NCI-H460 (cell line): ENCODE results near the gene FAM9A. TPM values are rescaled to one million over a fixed set of nuclear protein-coding genes. Genes with fewer than 3 reads are reported as not detected.
"Not testable (repeated sequence)": the region's sequence is repeated elsewhere in the genome, so short reads cannot be mapped to it uniquely, and the experiment has no call there.

ENCODE experiments used
- DNase-seq: peaks from one replicate; pipeline ENCODE4 v3.0.0-alpha.2; 2016; ENCODE audit warnings: low read depth; ENCODE audit errors: extremely low read depth
- total RNA-seq: library from RNA; depleted of rRNA; stranded (reverse); fragments of >200 nt; shearing (Covaris generic); gene quantifications from 2 replicates; pipeline ENCODE4 v1.2.3, GENCODE V29; 2014

Gene FAM9A
- total RNA-seq, 1 experiment from 2014 or later, result not detected

- DNase-seq, result no peak
These were observed 4.8 kb upstream of the FAM9A start for GRCh38 chrX:8805974-8806373.

DNA sequence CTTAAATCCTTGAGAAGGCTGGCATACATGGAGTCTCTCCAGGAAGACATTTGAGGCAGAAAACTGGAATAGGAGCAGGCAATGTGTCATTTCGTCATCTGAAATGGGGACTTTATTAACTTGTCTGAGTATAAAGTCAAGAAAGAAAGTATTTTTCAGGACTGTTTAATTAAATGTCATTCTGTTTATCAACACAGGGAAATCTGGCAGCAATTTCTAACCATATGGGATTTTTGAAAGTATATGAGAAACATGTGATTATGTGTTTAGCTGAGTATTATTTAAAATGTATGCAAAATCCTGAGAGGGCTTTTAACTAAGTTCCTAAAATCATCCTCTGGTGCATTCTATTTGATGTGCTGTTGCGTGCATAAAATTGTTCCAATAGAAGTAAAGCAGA is 3.9 kb upstream of the FAM9A start:
- no peak for DNase-seq

GRCh38 chrX:8803326-8803725 is 2.1 kb upstream of the FAM9A start:
- DNase-seq, result no peak

DNA sequence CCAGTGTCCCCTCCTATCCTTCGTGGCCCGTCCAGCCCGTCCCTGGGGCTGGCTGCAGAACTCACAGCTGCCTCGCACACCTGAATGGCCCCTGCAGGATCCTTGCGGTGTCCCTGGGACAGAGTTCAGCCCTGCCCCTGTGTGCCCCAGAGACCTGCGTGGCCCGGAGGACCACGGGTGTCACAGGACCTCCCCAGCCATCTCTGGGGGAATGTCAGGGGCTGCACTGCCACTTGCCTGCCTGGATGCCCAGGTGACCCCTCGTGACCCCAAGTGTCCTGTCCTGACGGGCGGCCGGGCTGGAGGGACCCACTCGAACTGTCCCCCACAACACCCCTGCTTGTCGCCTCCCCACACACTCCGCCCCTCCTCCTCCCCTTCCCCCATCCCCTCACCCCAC is 832 bp downstream of the FAM9A start:
- DNase-seq, result not testable (repeated sequence)

DNA sequence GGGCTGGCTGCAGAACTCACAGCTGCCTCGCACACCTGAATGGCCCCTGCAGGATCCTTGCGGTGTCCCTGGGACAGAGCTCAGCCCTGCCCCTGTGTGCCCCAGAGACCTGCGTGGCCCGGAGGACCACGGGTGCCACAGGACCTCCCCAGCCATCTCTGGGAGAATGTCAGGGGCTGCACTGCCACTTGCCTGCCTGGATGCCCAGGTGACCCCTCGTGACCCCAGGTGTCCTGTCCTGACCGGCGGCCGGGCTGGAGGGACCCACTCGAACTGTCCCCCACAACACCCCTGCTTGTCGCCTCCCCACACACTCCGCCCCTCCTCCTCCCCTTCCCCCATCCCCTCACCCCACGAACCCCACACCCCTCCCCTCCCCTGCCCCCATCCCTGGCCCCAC is 1.9 kb downstream of the FAM9A start:
- not testable (repeated sequence) for DNase-seq

DNA sequence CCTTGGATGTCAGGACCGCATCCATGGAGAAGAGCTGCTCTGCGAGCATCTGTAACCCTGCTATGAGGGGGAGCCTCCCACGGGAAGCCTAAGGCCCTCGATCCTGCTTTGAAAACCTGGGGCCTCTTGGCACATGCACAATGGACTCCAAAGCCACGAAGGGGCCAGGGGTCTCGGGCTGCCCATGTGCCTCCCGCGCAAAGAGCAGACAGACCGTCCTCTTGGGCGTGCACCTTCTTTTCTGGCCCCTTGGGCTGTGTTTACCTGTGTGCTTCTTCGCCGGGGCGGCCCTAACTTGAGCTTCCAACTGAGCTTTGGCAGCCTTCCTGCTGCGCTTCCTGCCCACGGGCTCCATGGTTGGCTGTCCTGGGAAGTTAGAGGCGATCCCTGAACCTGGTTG is 2.5 kb downstream of the FAM9A start:
- not testable (repeated sequence) for DNase-seq

DNA sequence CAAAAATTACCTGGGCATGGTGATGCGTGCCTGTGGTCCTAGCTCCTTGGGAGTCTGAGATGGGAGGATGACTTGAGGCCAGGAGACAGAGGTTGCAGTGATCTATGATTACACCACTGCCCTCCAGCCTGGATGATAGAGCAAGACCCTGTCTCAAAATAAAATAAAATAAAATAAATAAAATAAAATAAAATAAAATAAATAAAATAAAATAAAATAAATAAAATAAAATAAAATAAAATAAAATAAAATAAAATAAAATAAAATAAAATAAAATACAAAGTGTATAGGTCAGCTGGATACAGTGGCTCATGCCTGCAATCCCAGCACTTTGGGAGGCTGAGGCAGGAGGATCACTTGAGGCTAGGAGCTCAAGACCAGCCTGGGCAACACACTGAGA is 14.1 kb downstream of the FAM9A start:
- not testable (repeated sequence) for DNase-seq

DNA sequence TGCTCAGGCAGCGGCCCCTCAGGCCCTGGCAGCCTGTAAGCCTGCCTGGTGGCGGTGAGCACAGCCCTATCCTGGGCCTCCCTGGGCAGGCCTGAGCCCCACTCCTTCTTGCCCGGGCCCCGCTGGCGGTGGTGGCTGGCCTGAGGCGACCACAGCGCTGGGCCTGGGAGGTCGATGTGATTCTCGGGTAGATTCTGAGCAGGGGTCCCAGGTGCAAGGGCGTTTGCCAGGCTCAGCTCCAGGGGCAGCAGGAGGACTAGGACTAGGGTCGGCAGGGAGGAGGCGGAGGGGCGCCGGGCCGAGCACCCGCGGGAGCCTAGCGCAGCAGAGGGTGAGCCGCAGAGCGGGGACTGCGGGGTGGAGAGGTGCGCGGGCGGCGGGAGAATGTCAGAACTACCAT is 17.0 kb downstream of the FAM9A start:
- DNase-seq, result no peak

GRCh38 chrX:8783714-8784098 is 17.5 kb downstream of the FAM9A start:
- no peak for DNase-seq

DNA sequence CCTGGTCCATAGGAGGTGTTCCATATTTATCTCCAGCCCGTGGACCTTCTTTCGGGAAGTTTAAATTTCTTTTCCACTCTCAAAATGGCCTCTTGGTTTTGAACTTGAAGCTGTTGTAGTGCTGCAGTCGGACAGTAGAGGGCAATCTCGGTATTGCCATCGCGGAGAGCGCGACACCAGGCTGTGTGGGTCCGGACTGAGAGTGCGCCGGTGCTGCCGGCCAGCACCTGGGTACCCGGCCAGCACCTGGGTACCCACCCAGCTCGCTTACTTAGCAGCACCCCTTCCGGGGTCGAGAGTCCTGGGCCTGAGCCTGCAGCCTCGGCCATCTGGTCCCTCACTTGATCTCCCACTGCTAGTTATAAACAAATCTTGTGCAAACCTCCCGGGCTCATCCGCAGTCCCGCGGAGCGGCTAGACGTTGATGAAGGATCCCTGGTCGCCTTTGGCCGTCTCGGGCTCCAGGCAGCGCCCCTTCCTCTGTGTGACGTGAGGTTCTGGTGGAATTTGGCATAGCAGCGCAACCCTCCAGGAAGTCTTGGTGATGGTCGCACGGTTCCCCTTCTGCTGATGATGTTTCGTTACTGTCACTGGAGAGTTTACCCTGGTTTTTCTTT is 18.0 kb downstream of the FAM9A start:
- DNase-seq, result no peak

- DNase-seq, result no peak
These were observed 18.6 kb downstream of the FAM9A start for GRCh38 chrX:8782595-8782994.

DNA sequence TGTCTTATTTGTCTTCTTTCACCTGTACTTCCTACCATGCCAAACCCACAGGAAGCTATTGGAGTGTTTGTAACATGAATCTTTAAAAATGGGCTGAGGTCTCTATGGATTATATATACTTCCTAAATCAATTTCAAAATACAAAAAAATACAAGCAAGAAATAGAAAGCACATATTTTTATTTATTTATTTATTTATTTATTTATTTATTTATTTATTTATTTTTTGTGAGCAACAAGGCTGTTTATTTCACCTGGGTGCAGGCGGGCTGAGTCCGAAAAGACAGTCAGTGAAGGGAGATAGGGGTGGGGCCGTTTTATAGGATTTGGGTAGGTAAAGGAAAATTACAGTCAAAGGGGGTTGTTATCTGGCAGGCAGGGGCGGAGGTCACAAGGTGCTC is 19.3 kb downstream of the FAM9A start:
- DNase-seq, result not testable (repeated sequence)

DNA sequence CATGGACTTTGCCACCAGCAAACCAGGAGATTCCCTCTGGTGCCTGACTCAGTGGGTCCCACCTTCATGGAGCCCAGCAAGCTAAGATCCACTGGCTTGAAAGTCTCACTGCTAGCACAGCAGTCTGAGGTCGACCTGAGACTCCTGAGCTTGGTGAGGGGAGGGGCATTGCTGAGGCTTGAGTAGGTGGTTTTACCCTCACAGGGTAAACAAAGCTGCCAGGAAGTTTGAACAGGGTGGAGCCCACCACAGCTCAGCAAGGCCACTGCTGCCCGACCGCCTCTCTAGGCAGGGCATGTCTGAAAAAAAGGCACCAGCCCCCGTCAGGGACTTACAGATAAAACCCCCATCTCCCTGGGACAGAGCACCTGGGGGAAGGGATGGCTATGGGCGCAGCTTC is 28.1 kb downstream of the FAM9A start:
- DNase-seq, result no peak

- DNase-seq, result no peak
These were observed 41.2 kb downstream of the FAM9A start for GRCh38 chrX:8760021-8760420.

DNA sequence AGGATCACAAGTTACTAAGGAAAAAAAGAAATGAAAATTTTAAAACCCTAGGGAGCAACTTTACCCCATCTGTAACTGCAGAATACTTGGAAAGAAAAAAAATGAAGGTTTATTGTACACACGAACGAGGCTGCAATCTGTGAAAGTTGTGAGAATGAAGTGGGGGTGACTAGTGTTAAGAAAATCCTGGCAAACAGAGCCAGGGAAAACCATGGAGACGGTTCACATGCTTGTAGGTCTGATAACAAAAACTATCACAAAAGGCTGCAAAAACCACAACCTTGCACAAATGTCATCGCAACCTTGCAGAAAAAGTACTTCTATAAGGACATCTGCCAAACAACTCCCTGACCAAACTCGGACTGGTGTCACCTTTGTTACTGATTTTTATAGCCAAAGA is 42.5 kb downstream of the FAM9A start:
- not testable (repeated sequence) for DNase-seq

- not testable (repeated sequence) for DNase-seq
These were observed 43.4 kb downstream of the FAM9A start for GRCh38 chrX:8757609-8758389.

DNA sequence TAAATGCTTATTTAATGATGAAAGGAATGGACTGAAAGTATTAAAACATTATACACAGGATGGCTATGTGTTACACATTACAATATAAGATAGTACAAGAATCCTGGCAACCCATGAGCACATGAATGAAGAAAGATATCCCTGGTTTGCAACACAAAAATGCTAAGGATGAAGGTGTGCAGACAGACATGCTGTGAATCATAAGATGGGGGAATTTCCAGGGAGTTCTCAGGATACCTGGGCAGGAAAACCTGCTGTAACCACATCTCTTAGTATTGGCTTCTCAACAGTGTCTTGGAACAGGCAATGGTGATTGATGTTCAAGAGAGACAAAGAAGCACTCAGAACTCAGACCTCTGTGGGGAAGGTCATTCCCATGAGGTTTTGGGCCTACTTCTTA is 45.4 kb downstream of the FAM9A start:
- no peak for DNase-seq

DNA sequence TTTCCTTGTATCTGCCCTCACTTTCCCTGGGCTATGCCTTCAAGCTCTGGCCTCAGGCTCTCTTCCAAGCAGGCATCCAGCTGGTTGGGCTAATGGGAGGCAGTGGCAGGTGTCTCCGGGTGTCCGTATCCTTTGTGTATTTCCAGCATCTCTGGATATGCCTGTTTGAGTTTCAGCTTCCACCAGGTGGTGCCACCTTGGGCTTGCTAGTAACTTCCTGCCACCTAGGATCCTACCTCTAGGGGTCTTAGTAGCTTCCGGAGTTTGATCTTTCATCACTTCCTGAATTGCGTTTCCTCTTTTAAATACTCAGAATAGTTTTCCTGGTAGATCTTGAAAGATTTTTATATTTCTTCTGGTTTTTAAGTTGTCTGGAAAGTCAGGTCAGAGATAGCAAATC is 46.1 kb downstream of the FAM9A start:
- no peak for DNase-seq

DNA sequence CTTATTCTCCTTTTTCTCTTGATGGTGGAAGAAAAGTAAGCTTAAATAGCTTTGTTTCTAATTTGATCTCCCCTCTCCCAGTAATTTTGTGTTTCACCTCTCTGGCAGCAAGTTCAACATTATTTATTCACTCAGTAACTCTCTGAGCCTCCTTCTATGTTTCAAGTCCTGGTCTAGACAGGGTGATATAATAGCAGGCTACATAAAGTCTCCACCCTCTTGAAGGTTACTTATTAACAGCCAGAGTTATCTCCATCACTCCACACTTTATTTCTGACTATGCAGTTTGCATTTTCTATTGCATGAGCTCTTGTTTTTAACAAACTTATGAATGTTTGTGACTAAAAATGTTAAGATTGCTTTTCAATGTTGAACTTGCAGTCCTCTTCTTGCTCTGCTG is 51.5 kb downstream of the FAM9A start:
- no peak for DNase-seq

GRCh38 chrX:8748855-8749254 is 52.3 kb downstream of the FAM9A start:
- peak; percentile 12 for DNase-seq

DNA sequence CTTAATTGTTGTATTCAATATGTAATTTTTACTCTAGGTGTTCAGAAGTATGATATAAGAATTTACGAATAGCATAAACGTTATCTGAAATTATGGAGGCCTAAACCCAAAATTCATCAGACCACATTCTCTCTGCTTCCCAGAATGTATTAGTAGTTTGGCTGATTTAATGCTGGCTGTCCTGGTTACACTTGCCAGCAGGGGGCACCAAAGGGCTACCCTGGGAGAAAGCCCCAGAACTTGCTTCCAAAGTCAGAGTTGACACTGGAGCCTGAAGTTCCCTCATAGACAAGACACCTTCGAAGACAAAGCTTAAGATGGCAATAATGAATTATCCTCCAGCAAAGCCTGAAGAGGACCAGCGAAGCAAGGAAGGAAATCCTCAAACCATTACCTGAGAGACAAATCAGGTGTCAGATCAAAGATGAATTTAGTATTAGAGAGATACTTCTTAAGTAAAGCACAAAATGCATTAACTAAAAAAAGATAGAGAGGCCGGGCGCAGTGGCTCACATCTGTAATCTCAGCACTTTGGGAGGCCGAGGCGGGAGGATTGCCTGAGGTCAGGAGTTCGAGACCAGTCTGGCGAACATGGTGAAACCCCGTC is 58.0 kb downstream of the FAM9A start:
- DNase-seq, result peak; percentile 30

DNA sequence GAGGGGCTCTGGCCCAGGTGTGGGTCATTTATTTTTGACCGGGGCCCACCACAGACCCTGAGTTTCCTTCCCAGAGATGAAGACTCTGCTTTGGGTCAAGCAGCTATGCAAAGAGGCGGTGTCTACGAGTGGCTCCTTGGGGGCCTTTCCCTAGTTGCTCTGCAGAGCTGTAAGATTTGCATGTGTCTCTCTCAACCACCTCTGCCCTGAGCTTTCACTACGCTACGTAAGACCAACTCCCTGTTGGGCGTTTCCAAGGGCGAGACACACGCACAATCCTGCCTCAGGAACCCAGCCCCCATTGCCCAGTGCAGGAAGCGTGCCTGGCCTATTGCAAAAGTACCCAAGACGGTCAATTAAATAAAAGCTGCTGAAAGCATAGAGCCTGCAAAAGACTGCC is 59.2 kb downstream of the FAM9A start:
- DNase-seq, result no peak
